Kidney epithelial cell (primary cell): ENCODE data around the gene KPNB1. TPM values are rescaled to one million over a fixed set of nuclear protein-coding genes. Genes with fewer than 3 reads are reported as not detected.
A peak's percentile ranks its signal among the peaks of the same experiment; 100 is the strongest.

Source experiments
- DNase-seq: peaks from one replicate; pipeline ENCODE4 v3.0.0-alpha.2; 2010; ENCODE audit warnings: low read depth
- H3K27me3 ChIP-seq: 2 replicates; pipeline ENCODE4 v1.6.0; 2011; ENCODE audit warnings: low read length; ENCODE audit not compliant: control insufficient read depth, insufficient read depth
- H3K36me3 ChIP-seq: 2 replicates; pipeline ENCODE4 v1.5.1; 2011; ENCODE audit warnings: low read length; ENCODE audit not compliant: control insufficient read depth, insufficient read depth
- H3K4me3 ChIP-seq: 2 replicates; pipeline ENCODE4 v1.5.1; 2011; ENCODE audit warnings: low read depth, mild to moderate bottlenecking, control low read depth, low read length
- total RNA-seq: library from RNA; depleted of rRNA; stranded (reverse); fragments of >200 nt; gene quantifications from 2 replicates; pipeline ENCODE4 v1.2.3, GENCODE V29; 2015
- TF ChIP-seq, protein P1 (sequence below): IDR thresholded peaks from 2 replicates; pipeline ENCODE4 v1.5.1; 2011; ENCODE audit warnings: mild to moderate bottlenecking, moderate library complexity, low read length, control low read depth, inconsistent platforms; ENCODE audit not compliant: insufficient read depth, poor library complexity, severe bottlenecking

The KPNB1 gene
- total RNA-seq, 1 donor from 2014 or later: 249 TPM

- TF ChIP-seq, protein P1, sequence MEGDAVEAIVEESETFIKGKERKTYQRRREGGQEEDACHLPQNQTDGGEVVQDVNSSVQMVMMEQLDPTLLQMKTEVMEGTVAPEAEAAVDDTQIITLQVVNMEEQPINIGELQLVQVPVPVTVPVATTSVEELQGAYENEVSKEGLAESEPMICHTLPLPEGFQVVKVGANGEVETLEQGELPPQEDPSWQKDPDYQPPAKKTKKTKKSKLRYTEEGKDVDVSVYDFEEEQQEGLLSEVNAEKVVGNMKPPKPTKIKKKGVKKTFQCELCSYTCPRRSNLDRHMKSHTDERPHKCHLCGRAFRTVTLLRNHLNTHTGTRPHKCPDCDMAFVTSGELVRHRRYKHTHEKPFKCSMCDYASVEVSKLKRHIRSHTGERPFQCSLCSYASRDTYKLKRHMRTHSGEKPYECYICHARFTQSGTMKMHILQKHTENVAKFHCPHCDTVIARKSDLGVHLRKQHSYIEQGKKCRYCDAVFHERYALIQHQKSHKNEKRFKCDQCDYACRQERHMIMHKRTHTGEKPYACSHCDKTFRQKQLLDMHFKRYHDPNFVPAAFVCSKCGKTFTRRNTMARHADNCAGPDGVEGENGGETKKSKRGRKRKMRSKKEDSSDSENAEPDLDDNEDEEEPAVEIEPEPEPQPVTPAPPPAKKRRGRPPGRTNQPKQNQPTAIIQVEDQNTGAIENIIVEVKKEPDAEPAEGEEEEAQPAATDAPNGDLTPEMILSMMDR: no peak
Measured at GRCh38 chr17:47685556-47686275, 36.0 kb downstream of the KPNB1 start.

DNA sequence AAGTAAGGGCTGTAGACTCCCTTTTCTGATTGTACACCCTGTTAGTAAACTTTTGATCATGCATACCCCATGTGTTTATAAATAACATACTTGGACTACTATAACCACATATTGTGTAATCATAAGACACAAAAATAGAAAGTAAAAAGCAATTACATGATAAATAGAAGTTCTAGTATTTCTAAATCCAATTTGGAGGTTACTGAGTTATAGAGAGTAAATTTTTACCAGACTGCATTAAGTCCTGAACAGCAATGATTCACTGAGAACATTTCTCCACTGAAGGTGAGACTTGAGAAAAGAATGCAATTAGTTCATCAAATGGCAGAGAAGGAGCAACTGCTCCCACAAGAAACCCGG lies 36.5 kb downstream of the KPNB1 start:
- no peak overlapping the region for H3K4me3 ChIP-seq
- TF ChIP-seq, protein P1: no peak
- DNase-seq: peak; percentile 60
- no peaks in the 10 kb centered on the region for H3K27me3 ChIP-seq
- peaks cover 3% of the 10 kb centered on the region for H3K36me3 ChIP-seq

More at GRCh38 chr17:47685556-47686275, 36.0 kb downstream of the KPNB1 start:
- Histone ChIP-seq H3K36me3 (peaks cover 3% of the 10 kb centered on the region), H3K27me3 (no peaks in the 10 kb centered on the region), H3K4me3 (no peak overlapping the region)
- DNase-seq: no peak

DNA sequence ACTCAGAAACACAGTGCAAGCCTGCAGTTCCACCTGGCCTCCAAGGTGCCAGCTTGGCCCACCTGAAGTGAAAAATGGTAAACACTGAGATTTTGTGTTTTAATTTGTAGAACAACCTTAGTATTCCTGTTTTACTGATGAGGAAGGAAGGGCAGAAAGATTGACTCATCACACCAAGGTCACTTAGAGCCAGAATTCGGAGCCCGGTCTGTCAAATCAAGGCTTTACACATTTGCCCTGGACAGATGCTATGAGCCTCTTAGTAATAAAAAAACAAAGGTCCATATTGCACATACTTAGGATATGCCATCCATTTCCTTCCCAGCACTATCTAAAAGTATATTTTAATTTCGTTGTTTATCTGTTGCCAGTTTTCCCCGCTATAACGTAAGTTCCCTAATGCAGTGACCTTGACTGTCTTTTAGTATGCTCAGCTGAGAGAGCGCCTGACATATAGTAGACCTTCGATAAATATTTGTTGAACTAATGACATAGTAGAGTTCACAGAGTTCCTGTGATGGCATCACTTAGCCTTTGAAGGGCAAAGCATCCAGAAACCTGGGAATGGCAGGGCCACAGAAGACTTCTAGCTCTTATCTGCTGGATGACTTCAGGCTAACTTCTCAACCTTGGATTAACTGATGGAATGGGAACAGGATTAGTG lies 37.1 kb downstream of the KPNB1 start:
- TF ChIP-seq, protein P1: no peak
- Histone ChIP-seq H3K4me3 (no peak overlapping the region), H3K27me3 (no peaks in the 10 kb centered on the region), H3K36me3 (peaks cover 3% of the 10 kb centered on the region)
- DNase-seq: no peak

- TF ChIP-seq, protein P1: no peak
- H3K4me3 ChIP-seq: no peak overlapping the region
- no peak for DNase-seq
- peaks cover 3% of the 10 kb centered on the region for H3K36me3 ChIP-seq
- H3K27me3 ChIP-seq: no peaks in the 10 kb centered on the region
Measured at GRCh38 chr17:47687328-47687690, 37.6 kb downstream of the KPNB1 start.

DNA sequence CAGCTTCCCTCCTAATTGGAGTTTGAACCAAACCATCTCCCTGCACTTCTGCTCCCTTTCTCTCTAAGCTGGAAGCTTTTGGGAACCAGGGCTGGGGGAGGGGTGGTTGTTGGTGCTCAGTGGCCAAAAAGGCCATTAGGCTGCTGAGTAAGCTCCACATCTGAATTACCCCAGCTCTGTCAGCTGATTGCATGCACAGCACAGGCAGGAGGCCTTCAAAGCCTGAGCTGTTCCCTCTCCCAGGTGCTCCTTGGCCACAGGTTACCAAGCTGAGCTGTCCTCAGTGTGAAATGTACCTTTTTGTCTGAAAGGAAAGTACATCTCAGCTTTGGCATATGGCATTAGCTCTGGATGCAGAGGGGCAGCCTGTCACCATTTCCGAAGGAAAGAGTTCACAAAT lies 38.0 kb downstream of the KPNB1 start:
- Histone ChIP-seq H3K4me3 (no peak overlapping the region), H3K36me3 (peaks cover 2% of the 10 kb centered on the region), H3K27me3 (no peaks in the 10 kb centered on the region)
- TF ChIP-seq, protein P1: no peak
- no peak for DNase-seq
